MCF 10A (cell line): ENCODE results near the gene RIMBP3C. TPM values are rescaled to one million over a fixed set of nuclear protein-coding genes. Genes with fewer than 3 reads are reported as not detected.
"Not testable (repeated sequence)": the region's sequence is repeated elsewhere in the genome, so short reads cannot be mapped to it uniquely, and the experiment has no call there.

Experiments used
- BruUV-seq: library from RNA; stranded (reverse); fragments of 400-500 nt; replicated peaks from 2 replicates; lab custom pipeline; 2021; lab: Mats Ljungman, UMichigan
- CTCF ChIA-PET: fragments of 300-600 bp; sonication (Branson Sonifier 250); formaldehyde crosslinking; extraction: SDS; loops from one replicate; lab custom pipeline; 2021; ENCODE audit warnings: antibody characterized with exemption, inconsistent platforms; lab: Yijun Ruan, JAX
- POLR2A ChIA-PET: fragments of 300-600, 350-650 bp; sonication (Branson Sonifier 250); formaldehyde crosslinking; extraction: SDS; loops from one replicate; lab custom pipeline; 2020; ENCODE audit warnings: antibody characterized with exemption, inconsistent platforms; lab: Yijun Ruan, JAX
- DNase-seq: peaks from one replicate; pipeline ENCODE4 v3.0.0-alpha.2; 2018; ENCODE audit not compliant: unreplicated experiment
- H3K27ac Mint-ChIP-seq: one replicate; pipeline ENCODE4 v1.8.0; 2022; ENCODE audit warnings: mild to moderate bottlenecking, low read depth, mixed read lengths; ENCODE audit not compliant: unreplicated experiment
- H3K27me3 Mint-ChIP-seq: one replicate; pipeline ENCODE4 v1.8.0; 2022; ENCODE audit warnings: mixed read lengths; ENCODE audit not compliant: insufficient read depth, unreplicated experiment
- H3K36me3 Mint-ChIP-seq: one replicate; pipeline ENCODE4 v1.8.0; 2022; ENCODE audit warnings: mild to moderate bottlenecking, moderate library complexity, mixed read lengths; ENCODE audit not compliant: insufficient read depth, unreplicated experiment
- H3K4me1 Mint-ChIP-seq: one replicate; pipeline ENCODE4 v1.8.0; 2022; ENCODE audit warnings: mixed read lengths; ENCODE audit not compliant: insufficient read depth, unreplicated experiment
- H3K4me3 Mint-ChIP-seq: one replicate; pipeline ENCODE4 v1.8.0; 2022; ENCODE audit warnings: mild to moderate bottlenecking, moderate library complexity, mixed read lengths; ENCODE audit not compliant: unreplicated experiment
- H3K9me3 Mint-ChIP-seq: one replicate; pipeline ENCODE4 v1.8.0; 2022; ENCODE audit warnings: mixed read lengths; ENCODE audit not compliant: unreplicated experiment
- intact Hi-C: fragments of 100-400 bp; cut with micrococcal nuclease; formaldehyde crosslinking; loops from 2 replicates; pipeline ENCODE4 v1.14.1; 2022
- total RNA-seq: library from RNA; stranded (reverse); gene quantifications from 2 replicates; pipeline ENCODE4 v1.2.3, GENCODE V29; 2022

The RIMBP3C gene
- total RNA-seq, 1 experiment from 2014 or later = 0.14 TPM

- BruUV-seq, H3K4me3 Mint-ChIP-seq, DNase-seq, H3K36me3 Mint-ChIP-seq, POLR2A ChIA-PET, H3K9me3 Mint-ChIP-seq, H3K27ac Mint-ChIP-seq, intact Hi-C loops, H3K27me3 Mint-ChIP-seq, H3K4me1 Mint-ChIP-seq, CTCF ChIA-PET: not testable (repeated sequence)
Observed at GRCh38 chr22:21550008-21550677, 1.1 kb downstream of the RIMBP3C start.

DNA sequence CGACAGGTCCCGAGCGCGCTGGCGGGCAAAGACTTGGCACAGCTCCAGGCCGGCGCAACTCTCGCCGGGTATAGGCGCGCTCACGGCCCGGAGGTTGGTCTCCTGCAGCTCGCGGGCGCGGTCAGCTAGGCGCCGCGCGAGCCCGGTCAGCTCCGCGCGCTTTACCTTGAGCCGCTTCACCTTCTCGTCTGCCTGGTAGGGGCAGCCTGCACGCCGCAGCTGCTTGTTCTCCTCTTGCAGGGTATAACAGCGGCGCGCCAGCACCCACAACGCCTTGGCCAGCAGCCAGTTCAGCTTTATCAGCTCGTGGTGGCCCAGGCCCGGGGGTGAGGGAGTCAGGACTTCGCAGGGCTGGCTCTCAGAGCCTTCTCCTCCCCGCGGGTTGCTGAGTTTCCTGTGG, 1.7 kb downstream of the RIMBP3C start:
- H3K4me3 Mint-ChIP-seq, POLR2A ChIA-PET, H3K27me3 Mint-ChIP-seq, H3K36me3 Mint-ChIP-seq, DNase-seq, H3K4me1 Mint-ChIP-seq, CTCF ChIA-PET, BruUV-seq, H3K27ac Mint-ChIP-seq, H3K9me3 Mint-ChIP-seq, intact Hi-C loops: not testable (repeated sequence)

DNA sequence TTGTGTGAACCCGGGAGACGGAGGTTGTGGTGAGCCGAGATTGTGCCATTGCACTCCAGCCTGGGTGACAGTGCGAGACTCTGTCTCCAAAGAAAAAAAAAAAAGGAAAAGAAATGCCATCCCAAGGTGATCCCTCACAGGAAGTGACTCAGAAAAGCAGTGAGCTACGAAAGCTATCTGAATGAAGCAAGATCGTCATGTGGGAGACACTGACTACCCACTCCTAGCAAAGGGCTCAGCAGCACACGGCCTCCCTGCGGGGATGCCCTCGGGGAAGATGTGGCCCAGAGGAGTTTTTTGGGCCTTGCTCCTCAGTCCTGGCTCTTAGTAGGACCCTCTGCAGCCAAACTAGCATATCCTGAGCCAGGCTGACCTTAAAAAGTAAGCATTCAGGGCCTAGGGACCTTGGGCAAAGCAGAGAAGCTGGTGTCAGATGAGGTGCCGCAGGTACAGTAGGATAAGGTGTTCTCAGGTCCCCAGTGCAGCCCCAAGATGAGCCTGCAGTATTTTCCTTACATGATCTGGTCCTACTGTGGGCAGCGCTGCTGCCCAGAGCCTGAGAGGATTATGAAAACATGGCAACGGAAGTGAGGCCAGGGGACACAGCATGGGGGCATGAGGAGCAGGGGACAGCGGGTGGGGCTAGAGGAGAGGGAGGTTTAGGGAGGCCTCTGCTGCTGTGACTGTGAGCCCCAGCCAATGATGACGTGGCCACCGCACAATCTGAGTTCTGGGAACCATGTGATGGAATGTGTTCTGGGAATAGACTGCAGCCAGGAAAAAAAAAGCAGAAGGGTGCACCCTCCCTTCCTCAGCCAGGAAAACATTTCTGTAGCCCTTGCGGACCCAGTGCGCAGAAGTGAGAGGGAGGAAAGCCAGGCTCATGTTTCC, 6.6 kb downstream of the RIMBP3C start:
- H3K4me3 Mint-ChIP-seq, H3K27ac Mint-ChIP-seq, BruUV-seq, DNase-seq, POLR2A ChIA-PET, H3K27me3 Mint-ChIP-seq, H3K4me1 Mint-ChIP-seq, H3K36me3 Mint-ChIP-seq, intact Hi-C loops, CTCF ChIA-PET, H3K9me3 Mint-ChIP-seq: not testable (repeated sequence)

- H3K9me3 Mint-ChIP-seq, intact Hi-C loops, H3K4me1 Mint-ChIP-seq, DNase-seq, H3K36me3 Mint-ChIP-seq, H3K27ac Mint-ChIP-seq, H3K4me3 Mint-ChIP-seq, H3K27me3 Mint-ChIP-seq, BruUV-seq, CTCF ChIA-PET, POLR2A ChIA-PET: not testable (repeated sequence)
Observed at GRCh38 chr22:21539862-21540261, 11.4 kb downstream of the RIMBP3C start.

- H3K27me3 Mint-ChIP-seq, BruUV-seq, H3K27ac Mint-ChIP-seq, H3K36me3 Mint-ChIP-seq, POLR2A ChIA-PET, H3K4me1 Mint-ChIP-seq, intact Hi-C loops, CTCF ChIA-PET, H3K4me3 Mint-ChIP-seq, H3K9me3 Mint-ChIP-seq, DNase-seq: not testable (repeated sequence)
Observed at GRCh38 chr22:21532863-21533648, 18.2 kb downstream of the RIMBP3C start.

GRCh38 chr22:21531525-21531924, 19.7 kb downstream of the RIMBP3C start:
- H3K4me1 Mint-ChIP-seq, H3K4me3 Mint-ChIP-seq, H3K27me3 Mint-ChIP-seq, H3K27ac Mint-ChIP-seq, H3K36me3 Mint-ChIP-seq, DNase-seq, CTCF ChIA-PET, intact Hi-C loops, POLR2A ChIA-PET, H3K9me3 Mint-ChIP-seq, BruUV-seq: not testable (repeated sequence)

- H3K4me3 Mint-ChIP-seq, H3K36me3 Mint-ChIP-seq, H3K4me1 Mint-ChIP-seq, H3K9me3 Mint-ChIP-seq, intact Hi-C loops, POLR2A ChIA-PET, H3K27me3 Mint-ChIP-seq, BruUV-seq, H3K27ac Mint-ChIP-seq, DNase-seq, CTCF ChIA-PET: not testable (repeated sequence)
Observed at GRCh38 chr22:21526705-21527500, 24.4 kb downstream of the RIMBP3C start.

DNA sequence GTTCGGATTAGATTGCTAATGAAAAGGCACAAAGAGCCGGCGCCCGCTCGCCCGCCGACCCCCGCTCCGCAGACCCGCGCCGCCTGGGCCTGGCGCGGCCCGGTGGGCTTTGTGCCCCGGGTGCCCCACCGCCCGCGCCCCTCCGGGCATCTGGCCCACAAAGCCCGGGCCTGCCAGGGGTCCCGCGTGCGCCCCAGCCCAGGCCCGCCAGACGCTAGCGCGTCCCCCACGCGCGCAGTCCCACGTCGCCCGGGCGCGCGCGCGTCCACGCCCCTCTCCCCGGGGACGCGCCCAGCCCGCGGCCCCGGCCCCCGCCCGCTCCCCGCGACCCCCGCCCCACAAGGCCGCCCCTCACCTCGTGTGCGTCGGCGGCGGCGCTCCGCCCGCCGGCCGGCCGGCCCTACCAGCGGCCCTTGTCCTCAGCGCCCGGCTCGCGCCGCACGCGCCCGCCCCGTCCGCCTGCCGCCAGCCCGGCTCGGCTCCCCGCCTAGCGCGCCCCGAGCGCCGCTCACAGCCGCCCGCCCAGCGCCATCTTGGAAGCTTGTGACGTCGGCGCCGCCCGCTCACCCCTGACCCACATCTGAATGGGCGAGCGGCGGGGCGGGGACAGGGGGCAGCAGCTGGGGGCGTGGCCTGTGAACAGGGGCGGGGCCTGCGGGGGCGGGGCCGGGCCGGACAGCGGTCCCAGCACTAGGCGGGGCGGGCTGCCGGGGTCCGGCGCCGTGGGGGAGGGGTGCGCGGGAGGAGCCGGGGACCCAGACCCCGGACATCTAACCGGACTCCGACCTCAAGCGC, 34.1 kb downstream of the RIMBP3C start:
- H3K27ac Mint-ChIP-seq, intact Hi-C loops, H3K4me3 Mint-ChIP-seq, H3K36me3 Mint-ChIP-seq, H3K9me3 Mint-ChIP-seq, H3K27me3 Mint-ChIP-seq, POLR2A ChIA-PET, CTCF ChIA-PET, DNase-seq, H3K4me1 Mint-ChIP-seq, BruUV-seq: not testable (repeated sequence)
